GM23338 (cell line): ENCODE results near the gene CD19. TPM values are rescaled to one million over a fixed set of nuclear protein-coding genes. Genes with fewer than 3 reads are reported as not detected.

Source experiments
- ATAC-seq: fragments of 200-7000 bp; cut with Tn5 transposase; 3 replicates; pipeline ENCODE4 v1.9.1; 2020
- DNase-seq: peaks from one replicate; pipeline ENCODE4 v3.0.0-alpha.2; 2015; ENCODE audit warnings: low spot score
- H2AFZ ChIP-seq: fragments of 200-600 bp; sonication (generic); 2 replicates; pipeline ENCODE4 v1.8.0; 2016; ENCODE audit warnings: antibody characterized with exemption, mild to moderate bottlenecking, moderate library complexity
- H3F3A ChIP-seq: fragments of 200-600 bp; sonication (generic); replicated peaks from 2 replicates; pipeline ENCODE4 v1.8.0; 2017; ENCODE audit warnings: antibody characterized with exemption, mixed run types, low read depth
- H3K27ac ChIP-seq: fragments of 200-600 bp; sonication (generic); 2 replicates; pipeline ENCODE4 v1.6.1; 2016; ENCODE audit warnings: low read depth
- H3K27me3 ChIP-seq: fragments of 200-600 bp; sonication (generic); 2 replicates; pipeline ENCODE4 v1.8.0; 2016; ENCODE audit warnings: mild to moderate bottlenecking, mixed run types, moderate library complexity; ENCODE audit not compliant: insufficient read depth
- H3K36me3 ChIP-seq: fragments of 200-600 bp; sonication (generic); 2 replicates; pipeline ENCODE4 v1.8.0; 2016; ENCODE audit warnings: mild to moderate bottlenecking; ENCODE audit not compliant: insufficient read depth
- H3K4me1 ChIP-seq: fragments of 200-600 bp; sonication (generic); 2 replicates; pipeline ENCODE4 v1.8.0; 2016; ENCODE audit warnings: mild to moderate bottlenecking, moderate library complexity; ENCODE audit not compliant: insufficient read depth
- H3K4me2 ChIP-seq: fragments of 200-600 bp; sonication (generic); 2 replicates; pipeline ENCODE4 v1.7.1; 2017; ENCODE audit warnings: mixed run types
- H3K4me3 ChIP-seq: fragments of 200-600 bp; sonication (generic); 2 replicates; pipeline ENCODE4 v1.6.1; 2016; ENCODE audit warnings: mixed run types
- H3K79me2 ChIP-seq: fragments of 200-600 bp; sonication (generic); replicated peaks from 2 replicates; pipeline ENCODE4 v1.8.0; 2017; ENCODE audit warnings: mild to moderate bottlenecking; ENCODE audit not compliant: insufficient read depth
- H3K9me2 ChIP-seq: fragments of 200-600 bp; sonication (generic); 2 replicates; pipeline ENCODE4 v1.8.0; 2017; ENCODE audit not compliant: insufficient read depth
- H4K20me1 ChIP-seq: fragments of 200-600 bp; sonication (generic); replicated peaks from 2 replicates; pipeline ENCODE4 v1.8.0; 2017; ENCODE audit warnings: mild to moderate bottlenecking; ENCODE audit not compliant: insufficient read depth
- H3K27ac Mint-ChIP-seq: 2 replicates; pipeline ENCODE4 v1.8.0; 2020; ENCODE audit warnings: inconsistent platforms, mild to moderate bottlenecking, moderate library complexity, mixed read lengths
- H3K27me3 Mint-ChIP-seq: 3 replicates; pipeline ENCODE4 v1.8.0; 2022; ENCODE audit warnings: low read depth, mild to moderate bottlenecking, moderate library complexity, mixed read lengths, inconsistent platforms; ENCODE audit not compliant: insufficient read depth, poor library complexity
- H3K36me3 Mint-ChIP-seq: 3 replicates; pipeline ENCODE4 v1.8.0; 2021; ENCODE audit warnings: low read depth, mild to moderate bottlenecking, inconsistent platforms, moderate library complexity, mixed read lengths
- H3K4me1 Mint-ChIP-seq: 3 replicates; pipeline ENCODE4 v1.8.0; 2020; ENCODE audit warnings: mild to moderate bottlenecking, inconsistent platforms, mixed read lengths
- H3K4me3 Mint-ChIP-seq: 3 replicates; pipeline ENCODE4 v1.8.0; 2021; ENCODE audit warnings: moderate library complexity, mild to moderate bottlenecking, inconsistent platforms, mixed read lengths
- H3K9me3 Mint-ChIP-seq: 3 replicates; pipeline ENCODE4 v1.8.0; 2020; ENCODE audit warnings: moderate library complexity, mild to moderate bottlenecking, inconsistent platforms, mixed read lengths
- CREB1 ChIP-seq: fragments of 250-450 bp; sonication (Bioruptor Pico); IDR thresholded peaks from 2 replicates; pipeline ENCODE4 v1.5.0; 2020; ENCODE audit warnings: low read depth, mild to moderate bottlenecking, moderate library complexity
- EZH2 ChIP-seq: fragments of 200-600 bp; sonication (generic); IDR thresholded peaks from one replicate; pipeline ENCODE4 v1.8.0; 2017; ENCODE audit warnings: antibody characterized with exemption, mild to moderate bottlenecking, low read depth; ENCODE audit not compliant: unreplicated experiment
- EZH2phosphoT487 ChIP-seq: fragments of 200-600 bp; sonication (generic); IDR thresholded peaks from one replicate; pipeline ENCODE4 v1.8.1; 2018; ENCODE audit warnings: antibody characterized with exemption; ENCODE audit not compliant: unreplicated experiment
- JUNB ChIP-seq: IDR thresholded peaks from one replicate; pipeline ENCODE4 v1.6.1; 2016; ENCODE audit warnings: antibody characterized with exemption; ENCODE audit not compliant: unreplicated experiment
- NANOG ChIP-seq: IDR thresholded peaks from 2 replicates; pipeline ENCODE4 v1.6.1; 2016; ENCODE audit warnings: antibody characterized with exemption, borderline replicate concordance
- POLR2AphosphoS5 ChIP-seq: IDR thresholded peaks from 2 replicates; pipeline ENCODE4 v1.6.1; 2016; ENCODE audit warnings: antibody characterized with exemption, low read depth
- REST ChIP-seq: IDR thresholded peaks from one replicate; pipeline ENCODE4 v1.6.1; 2018; ENCODE audit warnings: antibody characterized with exemption; ENCODE audit not compliant: unreplicated experiment
- STAT1 ChIP-seq: IDR thresholded peaks from one replicate; pipeline ENCODE4 v1.6.1; 2016; ENCODE audit warnings: antibody characterized with exemption; ENCODE audit not compliant: unreplicated experiment
- ZNF114 ChIP-seq: fragments of 250-450 bp; sonication (Bioruptor Pico); IDR thresholded peaks from 2 replicates; pipeline ENCODE4 v1.5.0; 2020; ENCODE audit warnings: mild to moderate bottlenecking, moderate library complexity
- polyA plus RNA-seq: library from polyadenylated mRNA; unstranded; fragments of >200 nt; fragmentation: Nextera tagmentation; extraction: Ambion mirVana; gene quantifications from 2 replicates; pipeline ENCODE4 v1.2.1, GENCODE V29; 2016
- total RNA-seq: library from RNA; depleted of rRNA; stranded (reverse); fragments of >200 nt; shearing (Covaris generic); gene quantifications from 2 replicates; pipeline ENCODE4 v1.2.3, GENCODE V29; 2014
- TF ChIP-seq, protein P1 (sequence below), 2 experiments: fragments of 200-600 bp in 1 of 2; sonication (generic) in 1 of 2; conservative IDR thresholded peaks; 2 replicates each; pipeline versions ENCODE4 v1.5.1 to v1.6.1; 2016 to 2017; ENCODE audit warnings: antibody characterized with exemption in 2 of 2, low read depth in 2 of 2, mild to moderate bottlenecking in 2 of 2, moderate library complexity in 1 of 2
- TF ChIP-seq, protein P2 (sequence below): IDR thresholded peaks from 2 replicates; pipeline ENCODE4 v1.6.1; 2016; ENCODE audit warnings: antibody characterized with exemption
- TF ChIP-seq, protein P3 (sequence below): fragments of 250-450 bp; sonication (Bioruptor Pico); IDR thresholded peaks from 2 replicates; pipeline ENCODE4 v1.5.0; 2020; ENCODE audit warnings: mild to moderate bottlenecking, moderate library complexity

The CD19 gene
- total and polyA plus RNA-seq, 2 experiments from 2014 or later: 0.83 to 1.9 TPM

- Histone ChIP-seq H3F3A (no peaks in the 10 kb centered on the region), H3K4me1 (no peaks in the 10 kb centered on the region), H3K27ac (no peak within 1 kb of the TSS), H2AFZ (no peak within 1 kb of the TSS), H3K79me2 (no peaks in the 10 kb centered on the region), H3K4me3 (no peak within 1 kb of the TSS), H3K4me2 (no peak within 1 kb of the TSS), H3K27me3 (no peaks in the 10 kb centered on the region), H3K36me3 (0 out of 2 replicates have a peak, but pooled peaks cover 4% of the 10 kb centered on the region), H4K20me1 (no peaks in the 10 kb centered on the region), H3K9me2 (no peaks in the 10 kb centered on the region)
- ATAC-seq (no peak), DNase-seq (no peak)
- no peak within 1 kb of the TSS for H3K4me3 Mint-ChIP-seq
- TF ChIP-seq EZH2phosphoT487 (no peak), NANOG (no peak), ZNF114 (no peak), POLR2AphosphoS5 (no peak), CREB1 (CRISPR knock-in tag) (no peak), EZH2 (no peak), JUNB (no peak), REST (no peak), STAT1 (no peak)
- TF ChIP-seq, protein P1, sequence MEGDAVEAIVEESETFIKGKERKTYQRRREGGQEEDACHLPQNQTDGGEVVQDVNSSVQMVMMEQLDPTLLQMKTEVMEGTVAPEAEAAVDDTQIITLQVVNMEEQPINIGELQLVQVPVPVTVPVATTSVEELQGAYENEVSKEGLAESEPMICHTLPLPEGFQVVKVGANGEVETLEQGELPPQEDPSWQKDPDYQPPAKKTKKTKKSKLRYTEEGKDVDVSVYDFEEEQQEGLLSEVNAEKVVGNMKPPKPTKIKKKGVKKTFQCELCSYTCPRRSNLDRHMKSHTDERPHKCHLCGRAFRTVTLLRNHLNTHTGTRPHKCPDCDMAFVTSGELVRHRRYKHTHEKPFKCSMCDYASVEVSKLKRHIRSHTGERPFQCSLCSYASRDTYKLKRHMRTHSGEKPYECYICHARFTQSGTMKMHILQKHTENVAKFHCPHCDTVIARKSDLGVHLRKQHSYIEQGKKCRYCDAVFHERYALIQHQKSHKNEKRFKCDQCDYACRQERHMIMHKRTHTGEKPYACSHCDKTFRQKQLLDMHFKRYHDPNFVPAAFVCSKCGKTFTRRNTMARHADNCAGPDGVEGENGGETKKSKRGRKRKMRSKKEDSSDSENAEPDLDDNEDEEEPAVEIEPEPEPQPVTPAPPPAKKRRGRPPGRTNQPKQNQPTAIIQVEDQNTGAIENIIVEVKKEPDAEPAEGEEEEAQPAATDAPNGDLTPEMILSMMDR (conservative IDR thresholded peaks at IDR 0.05; ENCODE audit: low read depth in 2 of 2): no peak
- TF ChIP-seq, protein P2, sequence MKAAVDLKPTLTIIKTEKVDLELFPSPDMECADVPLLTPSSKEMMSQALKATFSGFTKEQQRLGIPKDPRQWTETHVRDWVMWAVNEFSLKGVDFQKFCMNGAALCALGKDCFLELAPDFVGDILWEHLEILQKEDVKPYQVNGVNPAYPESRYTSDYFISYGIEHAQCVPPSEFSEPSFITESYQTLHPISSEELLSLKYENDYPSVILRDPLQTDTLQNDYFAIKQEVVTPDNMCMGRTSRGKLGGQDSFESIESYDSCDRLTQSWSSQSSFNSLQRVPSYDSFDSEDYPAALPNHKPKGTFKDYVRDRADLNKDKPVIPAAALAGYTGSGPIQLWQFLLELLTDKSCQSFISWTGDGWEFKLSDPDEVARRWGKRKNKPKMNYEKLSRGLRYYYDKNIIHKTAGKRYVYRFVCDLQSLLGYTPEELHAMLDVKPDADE: no peak
- TF ChIP-seq, protein P3, sequence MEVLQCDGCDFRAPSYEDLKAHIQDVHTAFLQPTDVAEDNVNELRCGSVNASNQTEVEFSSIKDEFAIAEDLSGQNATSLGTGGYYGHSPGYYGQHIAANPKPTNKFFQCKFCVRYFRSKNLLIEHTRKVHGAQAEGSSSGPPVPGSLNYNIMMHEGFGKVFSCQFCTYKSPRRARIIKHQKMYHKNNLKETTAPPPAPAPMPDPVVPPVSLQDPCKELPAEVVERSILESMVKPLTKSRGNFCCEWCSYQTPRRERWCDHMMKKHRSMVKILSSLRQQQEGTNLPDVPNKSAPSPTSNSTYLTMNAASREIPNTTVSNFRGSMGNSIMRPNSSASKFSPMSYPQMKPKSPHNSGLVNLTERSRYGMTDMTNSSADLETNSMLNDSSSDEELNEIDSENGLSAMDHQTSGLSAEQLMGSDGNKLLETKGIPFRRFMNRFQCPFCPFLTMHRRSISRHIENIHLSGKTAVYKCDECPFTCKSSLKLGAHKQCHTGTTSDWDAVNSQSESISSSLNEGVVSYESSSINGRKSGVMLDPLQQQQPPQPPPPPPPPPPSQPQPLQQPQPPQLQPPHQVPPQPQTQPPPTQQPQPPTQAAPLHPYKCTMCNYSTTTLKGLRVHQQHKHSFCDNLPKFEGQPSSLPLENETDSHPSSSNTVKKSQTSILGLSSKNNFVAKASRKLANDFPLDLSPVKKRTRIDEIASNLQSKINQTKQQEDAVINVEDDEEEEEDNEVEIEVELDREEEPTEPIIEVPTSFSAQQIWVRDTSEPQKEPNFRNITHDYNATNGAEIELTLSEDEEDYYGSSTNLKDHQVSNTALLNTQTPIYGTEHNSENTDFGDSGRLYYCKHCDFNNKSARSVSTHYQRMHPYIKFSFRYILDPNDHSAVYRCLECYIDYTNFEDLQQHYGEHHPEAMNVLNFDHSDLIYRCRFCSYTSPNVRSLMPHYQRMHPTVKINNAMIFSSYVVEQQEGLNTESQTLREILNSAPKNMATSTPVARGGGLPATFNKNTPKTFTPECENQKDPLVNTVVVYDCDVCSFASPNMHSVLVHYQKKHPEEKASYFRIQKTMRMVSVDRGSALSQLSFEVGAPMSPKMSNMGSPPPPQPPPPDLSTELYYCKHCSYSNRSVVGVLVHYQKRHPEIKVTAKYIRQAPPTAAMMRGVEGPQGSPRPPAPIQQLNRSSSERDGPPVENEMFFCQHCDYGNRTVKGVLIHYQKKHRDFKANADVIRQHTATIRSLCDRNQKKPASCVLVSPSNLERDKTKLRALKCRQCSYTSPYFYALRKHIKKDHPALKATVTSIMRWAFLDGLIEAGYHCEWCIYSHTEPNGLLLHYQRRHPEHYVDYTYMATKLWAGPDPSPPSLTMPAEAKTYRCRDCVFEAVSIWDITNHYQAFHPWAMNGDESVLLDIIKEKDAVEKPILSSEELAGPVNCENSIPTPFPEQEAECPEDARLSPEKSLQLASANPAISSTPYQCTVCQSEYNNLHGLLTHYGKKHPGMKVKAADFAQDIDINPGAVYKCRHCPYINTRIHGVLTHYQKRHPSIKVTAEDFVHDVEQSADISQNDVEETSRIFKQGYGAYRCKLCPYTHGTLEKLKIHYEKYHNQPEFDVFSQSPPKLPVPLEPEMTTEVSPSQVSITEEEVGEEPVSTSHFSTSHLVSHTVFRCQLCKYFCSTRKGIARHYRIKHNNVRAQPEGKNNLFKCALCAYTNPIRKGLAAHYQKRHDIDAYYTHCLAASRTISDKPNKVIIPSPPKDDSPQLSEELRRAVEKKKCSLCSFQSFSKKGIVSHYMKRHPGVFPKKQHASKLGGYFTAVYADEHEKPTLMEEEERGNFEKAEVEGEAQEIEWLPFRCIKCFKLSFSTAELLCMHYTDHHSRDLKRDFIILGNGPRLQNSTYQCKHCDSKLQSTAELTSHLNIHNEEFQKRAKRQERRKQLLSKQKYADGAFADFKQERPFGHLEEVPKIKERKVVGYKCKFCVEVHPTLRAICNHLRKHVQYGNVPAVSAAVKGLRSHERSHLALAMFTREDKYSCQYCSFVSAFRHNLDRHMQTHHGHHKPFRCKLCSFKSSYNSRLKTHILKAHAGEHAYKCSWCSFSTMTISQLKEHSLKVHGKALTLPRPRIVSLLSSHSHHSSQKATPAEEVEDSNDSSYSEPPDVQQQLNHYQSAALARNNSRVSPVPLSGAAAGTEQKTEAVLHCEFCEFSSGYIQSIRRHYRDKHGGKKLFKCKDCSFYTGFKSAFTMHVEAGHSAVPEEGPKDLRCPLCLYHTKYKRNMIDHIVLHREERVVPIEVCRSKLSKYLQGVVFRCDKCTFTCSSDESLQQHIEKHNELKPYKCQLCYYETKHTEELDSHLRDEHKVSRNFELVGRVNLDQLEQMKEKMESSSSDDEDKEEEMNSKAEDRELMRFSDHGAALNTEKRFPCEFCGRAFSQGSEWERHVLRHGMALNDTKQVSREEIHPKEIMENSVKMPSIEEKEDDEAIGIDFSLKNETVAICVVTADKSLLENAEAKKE (CRISPR knock-in tag): no peak
- H3K27me3 Mint-ChIP-seq: peaks cover 15% of the 10 kb centered on the region
- no peaks in the 10 kb centered on the region for H3K4me1 Mint-ChIP-seq
- peaks cover 5% of the 10 kb centered on the region for H3K9me3 Mint-ChIP-seq
- H3K27ac Mint-ChIP-seq: no peak within 1 kb of the TSS
- peaks cover 46% of the 10 kb centered on the region for H3K36me3 Mint-ChIP-seq
These were observed 52.9 kb downstream of the CD19 start, which contains the start of gene LAT for GRCh38 chr16:28984619-28985135. TSS of gene LAT (plus strand) at chr16:28985052. CDS start at chr16:28985418, 366 bp downstream.
